HG02870 (cell line): ENCODE measurements around the gene ATP11A.
A peak's percentile ranks its signal among the peaks of the same experiment; 100 is the strongest.
"Not testable (repeated sequence)": the region's sequence is repeated elsewhere in the genome, so short reads cannot be mapped to it uniquely, and the experiment has no call there.

Experiments
- ATAC-seq: cut with Tn5 transposase; IDR thresholded peaks from one replicate; pipeline ENCODE4 v1.9.1; 2021; ENCODE audit warnings: mild to moderate bottlenecking, moderate library complexity; ENCODE audit not compliant: unreplicated experiment

The ATP11A gene

GRCh38 chr13:112833551-112834257 lies 143.9 kb downstream of the ATP11A start:
- no peak for ATAC-seq

GRCh38 chr13:112835344-112835743 lies 145.5 kb downstream of the ATP11A start:
- ATAC-seq: no peak

- ATAC-seq: no peak
Observed at GRCh38 chr13:112835796-112836195, 146.0 kb downstream of the ATP11A start.

- ATAC-seq: no peak
Observed at GRCh38 chr13:112836940-112837339, 147.1 kb downstream of the ATP11A start.

GRCh38 chr13:112837371-112838037 lies 147.7 kb downstream of the ATP11A start:
- ATAC-seq: no peak

- no peak for ATAC-seq
Observed at GRCh38 chr13:112838038-112838841, 148.4 kb downstream of the ATP11A start.

- ATAC-seq: no peak
Observed at GRCh38 chr13:112838842-112839117, 148.9 kb downstream of the ATP11A start.

- no peak for ATAC-seq
Observed at GRCh38 chr13:112839356-112840105, 149.7 kb downstream of the ATP11A start.

GRCh38 chr13:112840472-112841302 lies 150.8 kb downstream of the ATP11A start:
- no peak for ATAC-seq

GRCh38 chr13:112841303-112842015 lies 151.6 kb downstream of the ATP11A start:
- ATAC-seq: not testable (repeated sequence)

GRCh38 chr13:112842343-112842856 lies 152.6 kb downstream of the ATP11A start:
- ATAC-seq: peak; percentile 55

- ATAC-seq: no peak
Observed at GRCh38 chr13:112842931-112843391, 153.1 kb downstream of the ATP11A start.

- ATAC-seq: no peak
Observed at GRCh38 chr13:112843392-112844111, 153.7 kb downstream of the ATP11A start.

GRCh38 chr13:112844411-112844810 lies 154.6 kb downstream of the ATP11A start:
- no peak for ATAC-seq

- ATAC-seq: no peak
Observed at GRCh38 chr13:112844879-112845278, 155.0 kb downstream of the ATP11A start.

GRCh38 chr13:112845511-112846144 lies 155.8 kb downstream of the ATP11A start:
- ATAC-seq: no peak

- ATAC-seq: no peak
Observed at GRCh38 chr13:112846411-112847115, 156.7 kb downstream of the ATP11A start.

GRCh38 chr13:112849500-112849899 lies 159.7 kb downstream of the ATP11A start:
- ATAC-seq: no peak
